Natural killer cell (primary cell): ENCODE data around the gene PPP1R1B. TPM values are rescaled to one million over a fixed set of nuclear protein-coding genes. Genes with fewer than 3 reads are reported as not detected.

ENCODE experiments used
- ATAC-seq, 3 donors: fragments of 150-1000 bp in 2 of 3; fragments of 200-7000 bp in 1 of 3; cut with Tn5 transposase; 1 replicate in 1 of 3; 2 replicates in 2 of 3; pipeline ENCODE4 v1.10.0; 2021; ENCODE audit warnings: mild to moderate bottlenecking in 2 of 3, moderate library complexity in 2 of 3
- DNase-seq, 2 donors: peaks; one replicate each; pipeline versions ENCODE4 v3.0.0 to v3.0.0-alpha.2; 2013 to 2021; ENCODE audit warnings: mixed read lengths in 1 of 2
- H3K27ac ChIP-seq: one replicate; pipeline ENCODE4 v1.5.1; 2013; ENCODE audit warnings: mild to moderate bottlenecking, low read length
- H3K27me3 ChIP-seq: one replicate; pipeline ENCODE4 v1.6.1; 2013; ENCODE audit warnings: low read length; ENCODE audit not compliant: control insufficient read depth, insufficient read depth
- H3K36me3 ChIP-seq: one replicate; pipeline ENCODE4 v1.6.1; 2013; ENCODE audit warnings: low read length; ENCODE audit not compliant: control insufficient read depth, insufficient read depth
- H3K4me1 ChIP-seq: one replicate; pipeline ENCODE4 v1.6.1; 2013; ENCODE audit warnings: low read length; ENCODE audit not compliant: control insufficient read depth, insufficient read depth
- H3K4me3 ChIP-seq: one replicate; pipeline ENCODE4 v1.5.1; 2013; ENCODE audit warnings: low read length
- H3K9me3 ChIP-seq: one replicate; pipeline ENCODE4 v1.6.1; 2013; ENCODE audit warnings: low read length; ENCODE audit not compliant: control insufficient read depth, insufficient read depth
- H3K27ac Mint-ChIP-seq, 2 donors: one replicate each; pipeline ENCODE4 v1.8.0; 2022; ENCODE audit warnings: mild to moderate bottlenecking in 2 of 2, mixed read lengths in 2 of 2, moderate library complexity in 1 of 2
- H3K27me3 Mint-ChIP-seq, 2 donors: one replicate each; pipeline ENCODE4 v1.8.0; 2022; ENCODE audit warnings: low read depth in 2 of 2, mixed read lengths in 2 of 2
- H3K36me3 Mint-ChIP-seq: one replicate; pipeline ENCODE4 v1.8.0; 2022; ENCODE audit warnings: mixed read lengths
- H3K4me1 Mint-ChIP-seq, 2 donors: one replicate each; pipeline ENCODE4 v1.8.0; 2022; ENCODE audit warnings: mixed read lengths in 2 of 2
- H3K4me3 Mint-ChIP-seq: one replicate; pipeline ENCODE4 v1.8.0; 2022; ENCODE audit warnings: mild to moderate bottlenecking, moderate library complexity, mixed read lengths
- H3K9me3 Mint-ChIP-seq, 2 donors: one replicate each; pipeline ENCODE4 v1.8.0; 2022; ENCODE audit warnings: mixed read lengths in 2 of 2
- CTCF ChIP-seq: fragments of 200-600 bp; IDR thresholded peaks from one replicate; pipeline ENCODE4 v1.8.0; 2022; ENCODE audit warnings: antibody characterized with exemption
- WGBS: methylation state at CpG from one replicate; pipeline ENCODE4 v1.1.7; 2013; ENCODE audit warnings: missing lambda C conversion rate; ENCODE audit not compliant: insufficient coverage; 5-methylcytosine and 5-hydroxymethylcytosine counted together
- intact Hi-C: fragments of 100-400 bp; cut with micrococcal nuclease; formaldehyde crosslinking; loops from one replicate; pipeline ENCODE4 v1.14.2; 2022
- total RNA-seq, 4 donors: library from RNA; stranded (reverse); fragments of 120-200 nt in 1 of 4; gene quantifications; one replicate each; pipeline versions ENCODE4 v1.2.3 to v1.2.4, GENCODE V29; 2013 to 2022

PPP1R1B gene
- not detected for total RNA-seq
- not detected for total RNA-seq (2013)

GRCh38 chr17:39626171-39627046, at the start of gene PPP1R1B:
PPP1R1B (plus strand) TSS chr17:39626952; CDS start chr17:39627393, 441 bp downstream.
- no peaks in the 10 kb centered on the region for H3K36me3 Mint-ChIP-seq
- 23% methylated on average over 29 of the region's 29 CpGs for WGBS
- no peak for ATAC-seq
- no peaks in the 10 kb centered on the region for H3K9me3 ChIP-seq
- H3K27ac ChIP-seq: no peak within 1 kb of the TSS
- H3K4me1 ChIP-seq: peaks cover 28% of the 10 kb centered on the region
- H3K4me1 Mint-ChIP-seq: peaks cover 16 to 32% of the 10 kb centered on the region in 2 donors
- H3K4me3 ChIP-seq: no peak within 1 kb of the TSS
- H3K27me3 Mint-ChIP-seq: peaks cover 10 to 31% of the 10 kb centered on the region in 2 donors
- H3K27me3 ChIP-seq: peaks cover 13% of the 10 kb centered on the region
- TF ChIP-seq CTCF: no peak
- DNase-seq: peak in 1 of 2 donors; percentile 23
- H3K36me3 ChIP-seq: no peaks in the 10 kb centered on the region
- no peaks in the 10 kb centered on the region for H3K9me3 Mint-ChIP-seq
- intact Hi-C loops: no loop called here
- no peak within 1 kb of the TSS for H3K4me3 Mint-ChIP-seq
- H3K27ac Mint-ChIP-seq: no peak within 1 kb of the TSS

- H3K27ac Mint-ChIP-seq: no peak overlapping the region
- WGBS: 95% methylated on average over 2 of the region's 2 CpGs
- no peak overlapping the region for H3K4me3 Mint-ChIP-seq
- Histone ChIP-seq H3K4me1 (peaks cover 7% of the 10 kb centered on the region), H3K9me3 (no peaks in the 10 kb centered on the region), H3K4me3 (no peak overlapping the region), H3K27me3 (no peaks in the 10 kb centered on the region), H3K36me3 (no peaks in the 10 kb centered on the region), H3K27ac (no peak overlapping the region)
- no peak for ATAC-seq
- no peak for TF ChIP-seq CTCF
- H3K27me3 Mint-ChIP-seq: no peaks in the 10 kb centered on the region
- DNase-seq: no peak
- peaks cover 4 to 5% of the 10 kb centered on the region in 2 donors for H3K4me1 Mint-ChIP-seq
- H3K9me3 Mint-ChIP-seq: no peaks in the 10 kb centered on the region
- H3K36me3 Mint-ChIP-seq: no peaks in the 10 kb centered on the region
- intact Hi-C loops: no loop called here
These were observed 48.5 kb upstream of the PPP1R1B start for GRCh38 chr17:39578272-39578671.

- ATAC-seq (no peak), DNase-seq (no peak)
- Histone ChIP-seq H3K4me1 (no peaks in the 10 kb centered on the region), H3K9me3 (no peaks in the 10 kb centered on the region), H3K4me3 (no peak overlapping the region), H3K27ac (no peak overlapping the region), H3K27me3 (no peaks in the 10 kb centered on the region), H3K36me3 (no peaks in the 10 kb centered on the region)
- no peaks in the 10 kb centered on the region for H3K27me3 Mint-ChIP-seq
- no peaks in the 10 kb centered on the region for H3K4me1 Mint-ChIP-seq
- 81% methylated on average over 5 of the region's 8 CpGs for WGBS
- TF ChIP-seq CTCF: no peak
- intact Hi-C loops: no loop called here
- no peak overlapping the region for H3K27ac Mint-ChIP-seq
- no peaks in the 10 kb centered on the region for H3K9me3 Mint-ChIP-seq
- no peak overlapping the region for H3K4me3 Mint-ChIP-seq
- H3K36me3 Mint-ChIP-seq: no peaks in the 10 kb centered on the region
These were observed 47.3 kb upstream of the PPP1R1B start for GRCh38 chr17:39579318-39580081.
